Tibial nerve (tissue), 4 donors: ENCODE data around the gene ADGRG3. TPM values are rescaled to one million over a fixed set of nuclear protein-coding genes. Genes with fewer than 3 reads are reported as not detected.
A peak's percentile ranks its signal among the peaks of the same experiment; 100 is the strongest.
"Not testable (repeated sequence)": the region's sequence is repeated elsewhere in the genome, so short reads cannot be mapped to it uniquely, and the experiment has no call there.

Source experiments
- DNase-seq, 2 donors: peaks; one replicate each; pipeline ENCODE4 v3.0.0-alpha.2; 2019; ENCODE audit warnings: low spot score in 2 of 2
- H3K27ac ChIP-seq, 4 donors: fragments of 200-600 bp; sonication (generic) in 3 of 4; one replicate each; pipeline ENCODE4 v1.5.1; 2017 to 2019; ENCODE audit warnings: mild to moderate bottlenecking in 1 of 4
- H3K27me3 ChIP-seq, 2 donors: fragments of 200-600 bp; sonication (generic) in 1 of 2; one replicate each; pipeline versions ENCODE4 v1.5.1 to v1.6.0; 2017 to 2019
- H3K36me3 ChIP-seq, 3 donors: fragments of 200-600 bp; sonication (generic); one replicate each; pipeline ENCODE4 v1.5.1; 2018 to 2019
- H3K4me1 ChIP-seq, 4 donors: fragments of 200-600 bp; sonication (generic) in 3 of 4; one replicate each; pipeline ENCODE4 v1.5.1; 2017 to 2019
- H3K4me3 ChIP-seq, 4 donors: fragments of 200-600 bp; sonication (generic) in 3 of 4; one replicate each; pipeline ENCODE4 v1.5.1; 2017 to 2019; ENCODE audit warnings: mild to moderate bottlenecking in 1 of 4, moderate library complexity in 1 of 4
- H3K9me3 ChIP-seq, 4 donors: fragments of 200-600 bp; sonication (generic) in 3 of 4; one replicate each; pipeline ENCODE4 v1.5.1; 2017 to 2019
- EP300 ChIP-seq, 2 donors: sonication (generic); formaldehyde crosslinking; IDR thresholded peaks; one replicate each; pipeline ENCODE4 v1.6.1; 2017; ENCODE audit warnings: antibody characterized with exemption in 2 of 2, mild to moderate bottlenecking in 1 of 2
- POLR2A ChIP-seq, 2 donors: fragments of 450-650 bp; IDR thresholded peaks; one replicate each; pipeline ENCODE4 v1.6.1; 2017; ENCODE audit warnings: antibody characterized with exemption in 2 of 2, mild to moderate bottlenecking in 2 of 2, moderate library complexity in 2 of 2
- WGBS, 2 donors: methylation state at CpG; one replicate each; pipeline ENCODE4 v1.1.5; 2018; 5-methylcytosine and 5-hydroxymethylcytosine counted together
- total RNA-seq, 4 donors: library from RNA; depleted of rRNA; stranded (reverse); fragments of >200 nt; gene quantifications; one replicate each; pipeline ENCODE4 v1.1.0, GENCODE V29; 2016
- TF ChIP-seq, protein P1 (sequence below), 5 experiments: fragments of 200-600 bp in 3 of 5; fragments of 450-650 bp in 2 of 5; sonication (generic) in 3 of 5; IDR thresholded peaks; one replicate each; pipeline ENCODE4 v1.5.1; 2016 to 2019; ENCODE audit warnings: antibody characterized with exemption in 5 of 5, mild to moderate bottlenecking in 3 of 5, moderate library complexity in 2 of 5

ADGRG3 gene
- total RNA-seq, 4 donors from 2014 or later = 0.21 to 1.8 (median 0.90) TPM; not detected in 1

DNA sequence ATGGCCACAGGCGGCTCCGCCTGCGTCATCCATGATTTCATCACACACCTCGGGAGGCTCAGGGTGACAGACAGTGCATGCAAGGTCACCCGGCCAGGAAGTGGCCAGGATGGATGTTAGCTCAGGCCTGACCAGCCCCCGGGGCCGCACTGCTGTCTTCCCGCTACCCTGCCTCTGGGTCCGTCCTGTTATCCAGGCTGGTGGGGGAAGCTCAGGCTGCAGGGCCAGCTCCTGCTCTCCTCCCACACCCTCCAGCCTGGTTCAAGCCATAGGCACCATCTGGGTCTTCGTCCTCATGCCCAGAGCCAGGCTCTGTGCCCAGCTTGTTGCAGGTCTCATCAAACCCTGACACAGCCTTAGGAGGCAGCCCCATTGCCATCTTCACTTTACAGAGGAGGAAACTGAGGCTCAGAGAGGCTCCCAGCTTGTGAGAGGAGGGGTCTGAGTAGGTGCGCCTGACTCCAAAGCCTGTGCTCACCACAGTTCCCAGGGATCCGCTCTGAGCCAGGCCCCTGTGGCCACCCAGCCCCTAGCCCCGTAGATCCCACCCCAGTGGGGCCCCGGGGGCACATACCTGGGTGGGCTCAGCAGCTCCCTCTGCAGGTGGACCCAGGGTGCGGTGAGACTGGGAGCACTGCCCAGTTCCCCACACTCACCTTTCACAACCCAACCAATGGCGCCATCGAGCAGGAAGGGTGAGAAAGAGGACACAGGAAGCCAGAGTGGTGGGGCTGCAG, 412 bp upstream of the ADGRG3 start:
- 78 to 80% methylated on average over 6 to 17 of the region's 17 CpGs for WGBS, 2 donors
- Histone ChIP-seq H3K4me3 (no peak overlapping the region), H3K4me1 (no peaks in the 10 kb centered on the region), H3K27me3 (peaks cover 0 to 3% of the 10 kb centered on the region in 2 donors), H3K27ac (no peak overlapping the region), H3K9me3 (no peaks in the 10 kb centered on the region), H3K36me3 (peaks cover 0 to 11% (median 0%) of the 10 kb centered on the region in 3 donors)
- TF ChIP-seq, protein P1, sequence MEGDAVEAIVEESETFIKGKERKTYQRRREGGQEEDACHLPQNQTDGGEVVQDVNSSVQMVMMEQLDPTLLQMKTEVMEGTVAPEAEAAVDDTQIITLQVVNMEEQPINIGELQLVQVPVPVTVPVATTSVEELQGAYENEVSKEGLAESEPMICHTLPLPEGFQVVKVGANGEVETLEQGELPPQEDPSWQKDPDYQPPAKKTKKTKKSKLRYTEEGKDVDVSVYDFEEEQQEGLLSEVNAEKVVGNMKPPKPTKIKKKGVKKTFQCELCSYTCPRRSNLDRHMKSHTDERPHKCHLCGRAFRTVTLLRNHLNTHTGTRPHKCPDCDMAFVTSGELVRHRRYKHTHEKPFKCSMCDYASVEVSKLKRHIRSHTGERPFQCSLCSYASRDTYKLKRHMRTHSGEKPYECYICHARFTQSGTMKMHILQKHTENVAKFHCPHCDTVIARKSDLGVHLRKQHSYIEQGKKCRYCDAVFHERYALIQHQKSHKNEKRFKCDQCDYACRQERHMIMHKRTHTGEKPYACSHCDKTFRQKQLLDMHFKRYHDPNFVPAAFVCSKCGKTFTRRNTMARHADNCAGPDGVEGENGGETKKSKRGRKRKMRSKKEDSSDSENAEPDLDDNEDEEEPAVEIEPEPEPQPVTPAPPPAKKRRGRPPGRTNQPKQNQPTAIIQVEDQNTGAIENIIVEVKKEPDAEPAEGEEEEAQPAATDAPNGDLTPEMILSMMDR (IDR thresholded peaks at IDR 0.05) = no peak
- TF ChIP-seq POLR2A (IDR thresholded peaks at IDR 0.05) = no peak
- TF ChIP-seq EP300 (IDR thresholded peaks at IDR 0.05) = no peak
- DNase-seq = no peak

DNA sequence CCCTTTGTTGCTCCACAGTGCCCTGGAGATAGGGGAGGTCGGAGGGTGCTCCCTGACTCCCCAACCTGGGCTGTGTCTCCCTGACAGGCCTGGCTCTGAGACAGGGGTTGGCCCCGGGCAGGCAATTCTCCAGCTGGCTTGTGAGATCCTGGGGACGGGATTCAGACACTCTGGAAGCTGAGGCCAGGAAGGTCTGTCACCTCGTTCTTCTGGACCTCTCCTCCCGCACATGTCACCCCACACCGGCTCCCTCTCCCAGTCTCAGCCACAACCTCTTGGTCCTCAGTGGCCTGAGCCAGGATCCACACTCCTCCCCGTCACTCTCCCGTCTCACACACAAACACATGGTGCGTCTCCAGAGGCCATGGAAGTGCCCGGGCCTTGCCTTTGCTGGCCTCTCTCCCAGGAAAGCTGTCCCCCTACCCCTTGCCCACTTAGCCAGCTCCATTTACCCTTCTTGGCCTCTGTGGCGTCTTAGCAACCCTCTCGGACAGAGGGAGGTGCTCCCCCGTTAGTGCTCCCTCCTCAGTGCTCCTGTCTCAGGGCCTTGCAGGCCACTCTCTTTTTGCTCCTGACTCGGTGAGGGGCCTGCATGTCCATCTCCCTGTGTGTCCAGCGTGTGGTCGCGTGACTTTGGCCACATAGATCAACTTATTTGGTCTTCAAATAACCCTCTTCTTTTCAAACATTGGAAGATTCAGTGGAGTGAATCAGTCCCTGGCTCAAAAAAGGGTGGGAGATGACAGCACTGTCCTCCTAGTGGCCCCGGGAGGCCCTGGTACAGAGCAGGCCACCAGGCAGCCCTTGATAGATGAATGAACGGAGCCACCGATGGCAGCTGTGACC, 747 bp downstream of the ADGRG3 start:
- H3K36me3 ChIP-seq = peaks cover 0 to 1% (median 0%) of the 10 kb centered on the region in 3 donors
- no peak for DNase-seq
- H3K9me3 ChIP-seq = no peaks in the 10 kb centered on the region
- no peak for TF ChIP-seq EP300 (IDR thresholded peaks at IDR 0.05)
- TF ChIP-seq, protein P1 (IDR thresholded peaks at IDR 0.05) = no peak
- H3K4me1 ChIP-seq = no peaks in the 10 kb centered on the region
- peaks cover 0 to 7% of the 10 kb centered on the region in 2 donors for H3K27me3 ChIP-seq
- no peak overlapping the region for H3K27ac ChIP-seq
- WGBS, 2 donors = 89 to 93% methylated on average over 20 of the region's 20 CpGs
- H3K4me3 ChIP-seq = no peak overlapping the region

DNA sequence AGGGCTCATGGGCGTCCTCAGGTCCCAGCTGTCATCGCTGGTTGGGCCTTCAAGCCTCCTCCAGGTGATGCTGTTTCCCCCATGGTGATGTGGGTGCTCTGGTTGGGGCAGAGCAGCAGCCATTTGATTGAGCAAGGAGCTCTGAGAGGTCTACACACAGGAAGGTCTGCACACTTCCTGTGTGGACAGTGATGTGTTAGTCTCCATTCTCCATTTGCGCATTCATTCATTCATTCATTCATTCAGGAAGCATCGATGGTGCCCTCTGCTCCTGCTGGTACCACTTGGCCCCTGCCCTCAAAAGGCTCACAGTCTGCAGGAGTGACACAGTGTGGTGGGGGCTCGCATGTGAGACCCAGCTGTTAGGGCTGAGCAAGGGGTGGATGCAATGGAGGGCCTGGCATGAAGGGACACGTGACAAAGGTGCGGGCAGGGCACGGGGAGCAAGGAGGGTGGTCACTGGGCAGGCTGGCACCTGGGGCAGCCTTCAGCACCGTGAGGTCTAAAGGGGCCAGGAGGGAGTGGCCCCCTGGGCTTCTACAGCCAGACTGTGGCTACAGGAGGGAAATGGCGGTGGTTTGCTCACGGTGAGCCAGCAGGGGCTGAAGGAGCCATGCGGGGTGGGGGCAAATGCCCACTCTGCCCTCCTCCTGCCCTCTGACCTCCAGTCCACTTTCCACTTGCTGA, 1.5 kb downstream of the ADGRG3 start:
- TF ChIP-seq EP300 (IDR thresholded peaks at IDR 0.05) (no peak), POLR2A (IDR thresholded peaks at IDR 0.05) (no peak)
- Histone ChIP-seq H3K36me3 (no peaks in the 10 kb centered on the region), H3K4me1 (no peaks in the 10 kb centered on the region), H3K27ac (no peak overlapping the region), H3K9me3 (no peaks in the 10 kb centered on the region), H3K4me3 (no peak overlapping the region), H3K27me3 (peaks cover 0 to 7% of the 10 kb centered on the region in 2 donors)
- WGBS, 2 donors = 87 to 95% methylated on average over 9 to 12 of the region's 12 CpGs
- DNase-seq = no peak

DNA sequence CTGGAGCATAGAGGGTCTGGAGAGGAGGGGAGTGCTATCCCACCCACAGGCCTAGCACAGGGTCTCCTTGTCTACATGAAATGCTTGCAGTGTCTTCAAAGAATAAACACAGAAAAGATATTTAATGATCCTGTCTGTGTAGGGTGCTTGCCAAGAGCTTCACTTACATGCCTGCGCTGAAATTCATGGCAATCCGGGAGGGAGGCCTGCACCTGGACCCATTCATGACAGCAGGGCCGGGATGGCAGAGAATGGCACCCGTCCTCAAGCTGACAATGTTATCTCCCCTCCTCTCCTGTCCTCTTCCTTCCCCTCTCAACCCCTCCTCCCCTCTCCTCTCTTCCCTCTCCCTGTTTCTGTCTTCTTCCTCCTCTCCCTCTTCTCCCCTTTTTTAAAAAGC, 2.1 kb downstream of the ADGRG3 start:
- WGBS, 2 donors = 55 to 67% methylated on average over 4 of the region's 4 CpGs
- H3K27me3 ChIP-seq = peaks cover 0 to 7% of the 10 kb centered on the region in 2 donors
- peak overlapping the region in 1 of 4 donors; percentile 18 for H3K27ac ChIP-seq

DNA sequence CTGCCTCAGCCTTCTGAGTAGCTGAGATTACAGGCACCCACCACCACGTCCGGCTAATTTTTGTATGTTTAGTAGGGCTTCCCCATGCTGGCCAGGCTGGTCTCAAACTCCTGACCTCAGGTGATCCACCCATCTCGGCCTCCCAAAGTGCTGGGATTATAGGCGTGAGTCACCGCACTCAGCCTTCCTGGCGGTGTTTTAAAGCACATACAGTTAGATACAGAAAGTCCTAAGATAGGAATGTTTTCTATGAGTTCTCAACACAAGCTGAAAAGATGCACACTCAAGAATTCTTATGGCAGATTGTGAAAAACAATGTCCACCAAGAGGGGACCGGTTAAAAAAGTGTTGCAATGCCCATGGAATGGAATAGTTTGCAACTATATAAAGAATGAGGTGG, 3.3 kb downstream of the ADGRG3 start:
- H3K36me3 ChIP-seq, H3K9me3 ChIP-seq, H3K27me3 ChIP-seq, H3K4me3 ChIP-seq, H3K4me1 ChIP-seq, DNase-seq: not testable (repeated sequence)
- H3K27ac ChIP-seq = peak overlapping the region in 2 of 4 donors; percentile 18 to 25
- 51 to 75% methylated on average over 7 of the region's 7 CpGs for WGBS, 2 donors

More for the DNA sequence above, 2.1 kb downstream of the ADGRG3 start:
- Histone ChIP-seq H3K4me1 (no peaks in the 10 kb centered on the region), H3K4me3 (no peak overlapping the region), H3K9me3 (no peaks in the 10 kb centered on the region), H3K36me3 (no peaks in the 10 kb centered on the region)
- no peak for DNase-seq
- no peak for TF ChIP-seq POLR2A (IDR thresholded peaks at IDR 0.05)
- TF ChIP-seq EP300 (IDR thresholded peaks at IDR 0.05) = no peak
- TF ChIP-seq, protein P1 (IDR thresholded peaks at IDR 0.05) = no peak
